Measurements from ENCODE around the gene SVBP.

GRCh38 chr1:42845193-42845592, 28.0 kb upstream of the SVBP start:
- TF ChIP-seq ZNF157 (tag by site-specific recombination; IDR thresholded peaks at IDR 0.05) (no peak), ZBTB1 (tag by site-specific recombination; IDR thresholded peaks at IDR 0.05) (no peak), ZSCAN30 (tag by site-specific recombination; IDR thresholded peaks at IDR 0.05) (no peak), MZF1 (tag by site-specific recombination; IDR thresholded peaks at IDR 0.05; ENCODE audit: borderline replicate concordance) (no peak), ZNF311 (tag by site-specific recombination; IDR thresholded peaks at IDR 0.05; ENCODE audit: borderline replicate concordance) (no peak), ZNF561 (tag by site-specific recombination; IDR thresholded peaks at IDR 0.05; ENCODE audit: borderline replicate concordance) (no peak)
- TF ChIP-seq, protein P1, sequence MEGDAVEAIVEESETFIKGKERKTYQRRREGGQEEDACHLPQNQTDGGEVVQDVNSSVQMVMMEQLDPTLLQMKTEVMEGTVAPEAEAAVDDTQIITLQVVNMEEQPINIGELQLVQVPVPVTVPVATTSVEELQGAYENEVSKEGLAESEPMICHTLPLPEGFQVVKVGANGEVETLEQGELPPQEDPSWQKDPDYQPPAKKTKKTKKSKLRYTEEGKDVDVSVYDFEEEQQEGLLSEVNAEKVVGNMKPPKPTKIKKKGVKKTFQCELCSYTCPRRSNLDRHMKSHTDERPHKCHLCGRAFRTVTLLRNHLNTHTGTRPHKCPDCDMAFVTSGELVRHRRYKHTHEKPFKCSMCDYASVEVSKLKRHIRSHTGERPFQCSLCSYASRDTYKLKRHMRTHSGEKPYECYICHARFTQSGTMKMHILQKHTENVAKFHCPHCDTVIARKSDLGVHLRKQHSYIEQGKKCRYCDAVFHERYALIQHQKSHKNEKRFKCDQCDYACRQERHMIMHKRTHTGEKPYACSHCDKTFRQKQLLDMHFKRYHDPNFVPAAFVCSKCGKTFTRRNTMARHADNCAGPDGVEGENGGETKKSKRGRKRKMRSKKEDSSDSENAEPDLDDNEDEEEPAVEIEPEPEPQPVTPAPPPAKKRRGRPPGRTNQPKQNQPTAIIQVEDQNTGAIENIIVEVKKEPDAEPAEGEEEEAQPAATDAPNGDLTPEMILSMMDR (tag by site-specific recombination; IDR thresholded peaks at IDR 0.05) = no peak
